ENCODE data around the gene MAD1L1. TPM values are rescaled to one million over a fixed set of nuclear protein-coding genes. Genes with fewer than 3 reads are reported as not detected.
"Not testable (repeated sequence)": the region's sequence is repeated elsewhere in the genome, so short reads cannot be mapped to it uniquely, and the experiment has no call there.

Gene MAD1L1
- total RNA-seq, 1 donor from 2014 or later = 16.2 TPM

- intact Hi-C loops (cut with micrococcal nuclease) = no loop called here
- no peaks in the 10 kb centered on the region for H3K36me3 ChIP-seq
- H3K27me3 ChIP-seq (ENCODE audit: low read depth) = no peaks in the 10 kb centered on the region
- TF ChIP-seq CTCF (IDR thresholded peaks at IDR 0.05; ENCODE audit: borderline replicate concordance) = no peak
- peak; percentile 10 for DNase-seq
- no peaks in the 10 kb centered on the region for H3K4me1 ChIP-seq
- H3K4me3 ChIP-seq = no peak overlapping the region
- H3K9me3 ChIP-seq (replicated peaks) = no peaks in the 10 kb centered on the region
- H3K27ac ChIP-seq (replicated peaks) = no peak overlapping the region
Observed at GRCh38 chr7:1842321-1843221, 390.2 kb downstream of the MAD1L1 start.

GRCh38 chr7:1841286-1842021 lies 391.3 kb downstream of the MAD1L1 start:
- intact Hi-C loops (cut with micrococcal nuclease); H3K4me1 ChIP-seq; H3K27ac ChIP-seq (replicated peaks); H3K4me3 ChIP-seq; H3K36me3 ChIP-seq; H3K9me3 ChIP-seq (replicated peaks); H3K27me3 ChIP-seq (ENCODE audit: low read depth): not testable (repeated sequence)
- peak; percentile 6 for DNase-seq

GRCh38 chr7:1840744-1841143 lies 392.0 kb downstream of the MAD1L1 start:
- H3K9me3 ChIP-seq (replicated peaks); H3K4me1 ChIP-seq; H3K4me3 ChIP-seq; intact Hi-C loops (cut with micrococcal nuclease); H3K36me3 ChIP-seq; H3K27me3 ChIP-seq (ENCODE audit: low read depth); H3K27ac ChIP-seq (replicated peaks): not testable (repeated sequence)
- DNase-seq = peak; percentile 9

- DNase-seq = peak; percentile 11
- TF ChIP-seq CTCF (IDR thresholded peaks at IDR 0.05; ENCODE audit: borderline replicate concordance) = no peak
- H3K36me3 ChIP-seq = no peaks in the 10 kb centered on the region
- intact Hi-C loops (cut with micrococcal nuclease) = no loop called here
- H3K9me3 ChIP-seq (replicated peaks) = peaks cover 5% of the 10 kb centered on the region
- H3K4me3 ChIP-seq = no peak overlapping the region
- no peak overlapping the region for H3K27ac ChIP-seq (replicated peaks)
- H3K4me1 ChIP-seq = no peaks in the 10 kb centered on the region
- H3K27me3 ChIP-seq (ENCODE audit: low read depth) = no peaks in the 10 kb centered on the region
Observed at GRCh38 chr7:1839701-1840100, 393.0 kb downstream of the MAD1L1 start.

- peaks cover 10% of the 10 kb centered on the region for H3K9me3 ChIP-seq (replicated peaks)
- H3K4me1 ChIP-seq; H3K27ac ChIP-seq (replicated peaks); intact Hi-C loops (cut with micrococcal nuclease); H3K36me3 ChIP-seq; H3K4me3 ChIP-seq; DNase-seq; H3K27me3 ChIP-seq (ENCODE audit: low read depth): not testable (repeated sequence)
Observed at GRCh38 chr7:1838911-1839531, 393.7 kb downstream of the MAD1L1 start.

GRCh38 chr7:1838544-1838872 lies 394.2 kb downstream of the MAD1L1 start:
- H3K4me3 ChIP-seq; H3K36me3 ChIP-seq; DNase-seq; intact Hi-C loops (cut with micrococcal nuclease); H3K27me3 ChIP-seq (ENCODE audit: low read depth); H3K27ac ChIP-seq (replicated peaks); H3K4me1 ChIP-seq: not testable (repeated sequence)
- peaks cover 15% of the 10 kb centered on the region for H3K9me3 ChIP-seq (replicated peaks)

- DNase-seq; H3K4me1 ChIP-seq; H3K36me3 ChIP-seq; H3K27me3 ChIP-seq (ENCODE audit: low read depth); H3K4me3 ChIP-seq; intact Hi-C loops (cut with micrococcal nuclease); H3K27ac ChIP-seq (replicated peaks): not testable (repeated sequence)
- peaks cover 15% of the 10 kb centered on the region for H3K9me3 ChIP-seq (replicated peaks)
Observed at GRCh38 chr7:1837696-1838543, 394.8 kb downstream of the MAD1L1 start.

- not testable (repeated sequence) for H3K27ac ChIP-seq (replicated peaks); H3K27me3 ChIP-seq (ENCODE audit: low read depth)
- peaks cover 39% of the 10 kb centered on the region for H3K9me3 ChIP-seq (replicated peaks)
Observed at GRCh38 chr7:1831933-1832535, 400.7 kb downstream of the MAD1L1 start.

GRCh38 chr7:1831471-1831870 lies 401.3 kb downstream of the MAD1L1 start:
- H3K9me3 ChIP-seq (replicated peaks) = peaks cover 39% of the 10 kb centered on the region
- H3K27ac ChIP-seq (replicated peaks); H3K4me3 ChIP-seq; H3K36me3 ChIP-seq; intact Hi-C loops (cut with micrococcal nuclease); H3K27me3 ChIP-seq (ENCODE audit: low read depth); DNase-seq; H3K4me1 ChIP-seq: not testable (repeated sequence)

More at GRCh38 chr7:1831933-1832535, 400.7 kb downstream of the MAD1L1 start:
- H3K36me3 ChIP-seq; H3K4me1 ChIP-seq; H3K4me3 ChIP-seq; intact Hi-C loops (cut with micrococcal nuclease); DNase-seq: not testable (repeated sequence)

GRCh38 chr7:1829668-1830067 lies 403.1 kb downstream of the MAD1L1 start:
- H3K27ac ChIP-seq (replicated peaks); H3K4me3 ChIP-seq; DNase-seq; H3K4me1 ChIP-seq; H3K27me3 ChIP-seq (ENCODE audit: low read depth); intact Hi-C loops (cut with micrococcal nuclease); H3K36me3 ChIP-seq: not testable (repeated sequence)
- H3K9me3 ChIP-seq (replicated peaks) = peaks cover 33% of the 10 kb centered on the region

Measured in left ventricle myocardium inferior (tissue), 1 donor.